H1 (cell line): Measurements from ENCODE around the gene UBQLN4. TPM values are rescaled to one million over a fixed set of nuclear protein-coding genes. Genes with fewer than 3 reads are reported as not detected.

Experiments
- CTCF ChIA-PET: fragments of 300-600 bp; sonication (Branson Sonifier 250); formaldehyde crosslinking; loops from one replicate; lab custom pipeline; 2021; ENCODE audit not compliant: partially characterized antibody; lab: Charles Lee
- POLR2A ChIA-PET: fragments of 300-600 bp; sonication (Branson Sonifier 250); formaldehyde crosslinking; loops from one replicate; lab custom pipeline; 2021; ENCODE audit warnings: inconsistent platforms; ENCODE audit not compliant: partially characterized antibody; lab: Charles Lee
- DNase-seq, 2 experiments: peaks; one replicate each; pipeline versions ENCODE4 v3.0.0 to v3.0.0-alpha.2; 2010 to 2022; ENCODE audit warnings: low spot score in 2 of 2, low read depth in 1 of 2, mixed read lengths in 1 of 2
- FAIRE-seq: peaks from 2 replicates; lab custom pipeline; 2011; peaks lifted over from hg19 to GRCh38; lab: Jason Lieb, UNC
- H2AFZ ChIP-seq: 2 replicates; pipeline ENCODE4 v1.8.1; 2012; ENCODE audit warnings: low read length, inconsistent platforms
- H2AK5ac ChIP-seq: 2 replicates; pipeline ENCODE4 v1.6.1; 2013; ENCODE audit warnings: low read depth, low read length
- H2BK120ac ChIP-seq: replicated peaks from 2 replicates; pipeline ENCODE3; 2013; ENCODE audit warnings: low read depth, low read length, inconsistent platforms
- H2BK12ac ChIP-seq: 2 replicates; pipeline ENCODE4 v1.6.1; 2013; ENCODE audit warnings: low read depth, low read length
- H2BK15ac ChIP-seq: 2 replicates; pipeline ENCODE4 v1.6.1; 2013; ENCODE audit warnings: low read length
- H2BK20ac ChIP-seq: 2 replicates; pipeline ENCODE4 v1.6.1; 2013; ENCODE audit warnings: low read length
- H2BK5ac ChIP-seq: 2 replicates; pipeline ENCODE4 v1.6.1; 2013; ENCODE audit warnings: low read depth, low read length
- H3K14ac ChIP-seq: 2 replicates; pipeline ENCODE4 v1.6.1; 2013; ENCODE audit warnings: inconsistent platforms; ENCODE audit not compliant: insufficient read length
- H3K18ac ChIP-seq: 2 replicates; pipeline ENCODE4 v1.6.1; 2013; ENCODE audit warnings: low read length; ENCODE audit errors: extremely low read depth
- H3K23ac ChIP-seq: 2 replicates; pipeline ENCODE4 v1.6.1; 2013; ENCODE audit warnings: inconsistent platforms; ENCODE audit not compliant: insufficient read length
- H3K23me2 ChIP-seq: 2 replicates; pipeline ENCODE4 v1.6.1; 2013; ENCODE audit warnings: low read depth, low read length
- H3K27ac ChIP-seq: 2 replicates; pipeline ENCODE4 v1.6.1; 2011; ENCODE audit warnings: low read depth, low read length, inconsistent platforms
- H3K27me3 ChIP-seq, 4 experiments: replicated peaks in 1 of 4; 1 replicate in 1 of 4; 2 replicates in 3 of 4; pipeline versions ENCODE4 v1.6.1 to v1.8.1; 2011 to 2013; ENCODE audit warnings: low read length in 3 of 4, mild to moderate bottlenecking in 3 of 4, inconsistent platforms in 2 of 4, mixed read lengths in 2 of 4, moderate library complexity in 1 of 4; ENCODE audit not compliant: control insufficient read depth in 3 of 4, insufficient read depth in 3 of 4; ENCODE audit errors: extremely low read depth in 1 of 4
- H3K36me3 ChIP-seq, 4 experiments: 2 replicates each; pipeline versions ENCODE4 v1.6.1 to v1.8.1; 2011 to 2013; ENCODE audit warnings: mild to moderate bottlenecking in 4 of 4, low read length in 3 of 4, moderate library complexity in 2 of 4, control low read depth in 1 of 4, inconsistent platforms in 1 of 4; ENCODE audit not compliant: insufficient read depth in 4 of 4, control insufficient read depth in 2 of 4
- H3K4ac ChIP-seq: replicated peaks from 2 replicates; pipeline ENCODE3; 2013; ENCODE audit warnings: low read length, low read depth, mixed read lengths, inconsistent platforms; ENCODE audit not compliant: insufficient read length
- H3K4me1 ChIP-seq, 4 experiments: replicated peaks in 1 of 4; 1 replicate in 1 of 4; 2 replicates in 3 of 4; pipeline versions ENCODE4 v1.6.1 to v1.8.1; 2011 to 2013; ENCODE audit warnings: low read length in 3 of 4, inconsistent platforms in 2 of 4, mixed read lengths in 1 of 4; ENCODE audit not compliant: insufficient read depth in 4 of 4, control insufficient read depth in 3 of 4
- H3K4me2 ChIP-seq, 2 experiments: 2 replicates each; pipeline versions ENCODE4 v1.6.1 to v1.8.1; 2011 to 2013; ENCODE audit warnings: low read depth in 2 of 2, low read length in 2 of 2, control low read depth in 1 of 2, inconsistent platforms in 1 of 2, mild to moderate bottlenecking in 1 of 2; ENCODE audit not compliant: insufficient read depth in 1 of 2
- H3K4me3 ChIP-seq, 4 experiments: fragments of 200-600, 300-600 bp in 1 of 4; sonication (generic), shearing (Covaris generic), sonication (Bioruptor Twin) in 1 of 4; 2 replicates each; pipeline versions ENCODE4 v1.5.1 to v1.8.1; 2011 to 2016; ENCODE audit warnings: low read length in 4 of 4, low read depth in 3 of 4, control low read depth in 2 of 4, inconsistent platforms in 2 of 4, mild to moderate bottlenecking in 2 of 4, mixed read lengths in 1 of 4, moderate library complexity in 1 of 4; ENCODE audit not compliant: insufficient read depth in 2 of 4; ENCODE audit errors: extremely low read depth in 1 of 4
- H3K56ac ChIP-seq: replicated peaks from 2 replicates; pipeline ENCODE3; 2013; ENCODE audit warnings: low read depth, mild to moderate bottlenecking, mixed read lengths, low read length, inconsistent platforms; ENCODE audit not compliant: insufficient read length
- H3K79me1 ChIP-seq: 2 replicates; pipeline ENCODE4 v1.6.1; 2013; ENCODE audit warnings: low read depth, low read length, control low read depth
- H3K79me2 ChIP-seq, 2 experiments: 2 replicates each; pipeline versions ENCODE4 v1.6.1 to v1.8.1; 2012 to 2013; ENCODE audit warnings: low read length in 2 of 2, mild to moderate bottlenecking in 2 of 2, inconsistent platforms in 1 of 2; ENCODE audit not compliant: insufficient read depth in 2 of 2, control insufficient read depth in 1 of 2
- H3K9ac ChIP-seq, 4 experiments: replicated peaks in 1 of 4; 1 replicate in 1 of 4; 2 replicates in 3 of 4; pipeline versions ENCODE4 v1.6.1 to v1.8.1; 2011 to 2013; ENCODE audit warnings: low read depth in 3 of 4, low read length in 3 of 4, control low read depth in 2 of 4, mild to moderate bottlenecking in 2 of 4, moderate library complexity in 2 of 4, inconsistent platforms in 1 of 4; ENCODE audit errors: extremely low read depth in 1 of 4
- H3K9me3 ChIP-seq, 2 experiments: 2 replicates each; pipeline versions ENCODE4 v1.6.1 to v1.8.1; 2012 to 2013; ENCODE audit warnings: mild to moderate bottlenecking in 2 of 2, moderate library complexity in 2 of 2, control low read depth in 1 of 2, inconsistent platforms in 1 of 2, low read depth in 1 of 2, low read length in 1 of 2, mixed read lengths in 1 of 2; ENCODE audit not compliant: insufficient read depth in 2 of 2
- H4K20me1 ChIP-seq, 2 experiments: replicated peaks in 1 of 2; 2 replicates each; pipeline versions ENCODE3 to v1.8.1; 2011 to 2013; ENCODE audit warnings: inconsistent platforms in 2 of 2, low read length in 2 of 2, mild to moderate bottlenecking in 1 of 2; ENCODE audit not compliant: insufficient read depth in 2 of 2, control insufficient read depth in 1 of 2
- H4K5ac ChIP-seq: 2 replicates; pipeline ENCODE4 v1.6.1; 2013; ENCODE audit warnings: low read length, low read depth, mixed read lengths, inconsistent platforms; ENCODE audit not compliant: insufficient read length
- H4K8ac ChIP-seq: 2 replicates; pipeline ENCODE4 v1.8.0; 2013; ENCODE audit warnings: mild to moderate bottlenecking, moderate library complexity, low read length, inconsistent platforms; ENCODE audit not compliant: insufficient read depth; ENCODE audit errors: extremely low read depth
- H4K91ac ChIP-seq: replicated peaks from 2 replicates; pipeline ENCODE3; 2013; ENCODE audit warnings: low read length, mixed read lengths, inconsistent platforms; ENCODE audit not compliant: insufficient read length
- KDM4A ChIP-seq: IDR thresholded peaks from one replicate; pipeline ENCODE4 v1.7.1; 2012; ENCODE audit warnings: low read depth, mild to moderate bottlenecking, moderate library complexity, low read length, inconsistent platforms; ENCODE audit not compliant: severe bottlenecking
- RAD21 ChIP-seq, 2 experiments: IDR thresholded peaks in 1 of 2; conservative IDR thresholded peaks in 1 of 2; 2 replicates each; pipeline ENCODE4 v1.6.1; 2011; ENCODE audit warnings: low read depth in 2 of 2, low read length in 2 of 2, improper control_type of control experiment in 1 of 2, inconsistent platforms in 1 of 2, mild to moderate bottlenecking in 1 of 2, moderate library complexity in 1 of 2
- WGBS, 2 experiments: shearing (Covaris generic) in 1 of 2; methylation state at CpG; one replicate each; pipeline versions ENCODE4 v1.1.6 to v1.1.7; 2013 to 2015; ENCODE audit warnings: low lambda C conversion rate in 2 of 2, mixed read lengths in 2 of 2, inconsistent platforms in 1 of 2, low coverage in 1 of 2, missing lambda C conversion rate in 1 of 2; ENCODE audit not compliant: insufficient replicate concordance in 2 of 2, insufficient coverage in 1 of 2, insufficient read length in 1 of 2; ENCODE audit errors: extremely low coverage in 1 of 2, missing lambda C conversion rate in 1 of 2; 5-methylcytosine and 5-hydroxymethylcytosine counted together
- polyA plus RNA-seq, 7 experiments: library from polyadenylated mRNA; depleted of rRNA in 3 of 7; stranded (reverse) in 5 of 7; unstranded in 2 of 7; fragments of >200 nt in 5 of 7; fragments of 200-250 nt in 2 of 7; gene quantifications; 1 replicate in 5 of 7; 2 replicates in 1 of 7; 4 replicates in 1 of 7; pipeline versions ENCODE4 v1.2.1 to v1.2.3, GENCODE V29; 2011 to 2013; ENCODE audit warnings: missing spikeins in 2 of 7, mixed read lengths in 2 of 7
- total RNA-seq: library from RNA; stranded (reverse); fragmentation: NEBNext Ultra II Directional; extraction: Animal tissue kit (Norgen Biotek cat#: 25700); gene quantifications from 2 replicates; pipeline ENCODE4 v1.2.1, GENCODE V29; 2021

UBQLN4 gene
- total and polyA plus RNA-seq, 2 of the 8 experiments (the other 6 are each of a cell fraction or from before 2014, with no cell fraction given), result 37.7 to 52.0 TPM

DNA sequence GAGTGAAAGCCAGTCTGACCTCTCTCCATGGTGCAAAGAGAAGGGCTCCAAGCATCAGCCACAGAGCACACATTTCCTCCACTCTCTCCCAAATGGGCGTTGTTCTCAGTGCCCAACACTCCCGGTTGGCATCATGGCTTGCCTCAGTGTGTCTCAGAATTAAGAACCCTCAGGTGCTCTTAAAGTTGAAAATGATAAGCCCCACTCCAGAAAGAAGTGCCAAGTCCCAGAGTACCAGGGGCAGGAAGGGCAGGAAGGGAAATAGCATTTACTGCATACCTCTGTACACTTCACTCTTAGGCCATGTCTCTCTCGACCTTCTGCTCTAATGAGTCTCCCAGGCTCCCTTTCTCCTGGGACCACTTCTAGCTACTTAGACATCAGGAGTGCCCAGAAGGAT lies 60.0 kb downstream of the UBQLN4 start:
- Histone ChIP-seq H3K4me1 (peaks cover 0 to 7% (median 3%) of the 10 kb centered on the region in 4 experiments; a peak in 4 of 7 replicates), H3K23me2 (no peaks in the 10 kb centered on the region), H3K4me2 (no peak overlapping the region), H3K18ac (no peak overlapping the region), H3K14ac (no peak overlapping the region), H3K36me3 (no peaks in the 10 kb centered on the region), H2AFZ (no peak overlapping the region), H3K56ac (no peak overlapping the region), H3K27ac (no peak overlapping the region), H2BK15ac (no peak overlapping the region), H3K79me1 (no peaks in the 10 kb centered on the region; the same call in 1 of the 2 replicates), H2BK120ac (no peak overlapping the region), H3K4me3 (no peak overlapping the region), H3K27me3 (no peaks in the 10 kb centered on the region), H3K79me2 (no peaks in the 10 kb centered on the region), H3K9me3 (no peaks in the 10 kb centered on the region), H4K8ac (no peak overlapping the region), H3K9ac (no peak overlapping the region), H4K20me1 (no peaks in the 10 kb centered on the region), H2AK5ac (no peak overlapping the region), H3K23ac (no peak overlapping the region), H2BK12ac (no peak overlapping the region), H2BK5ac (no peak overlapping the region; the same call in 1 of the 2 replicates), H4K5ac (no peak overlapping the region), H3K4ac (no peak overlapping the region), H4K91ac (no peak overlapping the region), H2BK20ac (no peak overlapping the region)
- no peak for FAIRE-seq
- ChIA-PET CTCF (interaction anchor here (0.6 to 1.8 kb wide), 8 partner anchors 10 to 149 kb away, joined by 3 to 5 read pairs (median 4); no protein-coding TSS in a partner anchor), POLR2A (interaction anchor here (0.8 to 19.2 kb wide), 3 partner anchors 10 to 22 kb away, joined by 4 to 282 read pairs (median 4); partner anchors contain the start of gene ARHGEF2)
- DNase-seq, result no peak
- WGBS, 2 experiments, result 97% methylated on average over 3 of the region's 3 CpGs; no CpG with 5 or more reads in 1 of the 2 experiments
- TF ChIP-seq KDM4A, result no peak
- no peak for TF ChIP-seq RAD21 (IDR thresholded peaks at IDR 0.05 in 1 of 2, conservative IDR thresholded peaks at IDR 0.05 in 1 of 2; ENCODE audit: low read depth in 2 of 2, low read length in 2 of 2)
